Astrocyte (in vitro differentiated cells and primary cell): ENCODE data around the gene SEMA3G. TPM values are rescaled to one million over a fixed set of nuclear protein-coding genes. Genes with fewer than 3 reads are reported as not detected.

Experiments used
- DNase-seq: peaks from one replicate; pipeline ENCODE4 v3.0.0-alpha.2; 2010; ENCODE audit warnings: low read depth
- FAIRE-seq: peaks from 2 replicates; lab custom pipeline; 2011; peaks lifted over from hg19 to GRCh38; lab: Jason Lieb, UNC
- H2AFZ ChIP-seq: 2 replicates; pipeline ENCODE4 v1.6.0; 2012; ENCODE audit warnings: low read depth, low read length, inconsistent platforms
- H3K27ac ChIP-seq: 2 replicates; pipeline ENCODE4 v1.5.1; 2011; ENCODE audit warnings: low read depth, low read length, inconsistent platforms
- H3K27me3 ChIP-seq: 2 replicates; pipeline ENCODE4 v1.6.0; 2011; ENCODE audit warnings: low read length, inconsistent platforms; ENCODE audit not compliant: insufficient read depth
- H3K36me3 ChIP-seq: 2 replicates; pipeline ENCODE4 v1.5.1; 2011; ENCODE audit warnings: low read length, inconsistent platforms; ENCODE audit not compliant: insufficient read depth
- H3K4me1 ChIP-seq: 2 replicates; pipeline ENCODE4 v1.5.1; 2011; ENCODE audit warnings: low read length, inconsistent platforms; ENCODE audit not compliant: insufficient read depth
- H3K4me2 ChIP-seq: 2 replicates; pipeline ENCODE4 v1.6.0; 2012; ENCODE audit warnings: low read length, inconsistent platforms
- H3K4me3 ChIP-seq: 2 replicates; pipeline ENCODE4 v1.5.1; 2011; ENCODE audit warnings: low read depth, mild to moderate bottlenecking, low read length, inconsistent platforms; ENCODE audit not compliant: insufficient read depth
- H3K79me2 ChIP-seq: 2 replicates; pipeline ENCODE4 v1.6.0; 2012; ENCODE audit warnings: mild to moderate bottlenecking, low read length, inconsistent platforms; ENCODE audit not compliant: insufficient read depth
- H3K9ac ChIP-seq: 2 replicates; pipeline ENCODE4 v1.6.0; 2012; ENCODE audit warnings: mild to moderate bottlenecking, low read length, inconsistent platforms
- H3K9me3 ChIP-seq: 2 replicates; pipeline ENCODE4 v1.5.1; 2012; ENCODE audit warnings: low read depth, mild to moderate bottlenecking, low read length, inconsistent platforms; ENCODE audit not compliant: insufficient read depth
- H4K20me1 ChIP-seq: 2 replicates; pipeline ENCODE4 v1.6.0; 2012; ENCODE audit warnings: low read length, inconsistent platforms; ENCODE audit not compliant: insufficient read depth
- H3K27ac Mint-ChIP-seq: one replicate; pipeline ENCODE4 v1.8.0; 2021; ENCODE audit warnings: mild to moderate bottlenecking, mixed read lengths; ENCODE audit not compliant: unreplicated experiment
- H3K27me3 Mint-ChIP-seq: one replicate; pipeline ENCODE4 v1.8.0; 2021; ENCODE audit warnings: low read depth, mixed read lengths; ENCODE audit not compliant: unreplicated experiment
- H3K36me3 Mint-ChIP-seq: one replicate; pipeline ENCODE4 v1.8.0; 2021; ENCODE audit warnings: low read depth, mixed read lengths; ENCODE audit not compliant: unreplicated experiment
- H3K4me1 Mint-ChIP-seq: one replicate; pipeline ENCODE4 v1.8.0; 2021; ENCODE audit warnings: low read depth, mixed read lengths; ENCODE audit not compliant: unreplicated experiment
- H3K4me3 Mint-ChIP-seq: one replicate; pipeline ENCODE4 v1.8.0; 2021; ENCODE audit warnings: mild to moderate bottlenecking, moderate library complexity, mixed read lengths; ENCODE audit not compliant: unreplicated experiment
- H3K9me3 Mint-ChIP-seq: one replicate; pipeline ENCODE4 v1.8.0; 2021; ENCODE audit warnings: mild to moderate bottlenecking, mixed read lengths; ENCODE audit not compliant: unreplicated experiment
- EZH2 ChIP-seq: IDR thresholded peaks from 2 replicates; pipeline ENCODE4 v1.6.1; 2012; ENCODE audit warnings: mild to moderate bottlenecking, low read length, inconsistent platforms; ENCODE audit not compliant: insufficient read depth
- total RNA-seq: library from RNA; stranded (reverse); gene quantifications from 2 replicates; pipeline ENCODE4 v1.2.1, GENCODE V29; 2021
- TF ChIP-seq, protein P1 (sequence below): IDR thresholded peaks from 2 replicates; pipeline ENCODE4 v1.5.1; 2011; ENCODE audit warnings: low read depth, mild to moderate bottlenecking, inconsistent platforms, low read length, moderate library complexity; ENCODE audit not compliant: insufficient read depth

SEMA3G gene
- total RNA-seq, 1 donor from 2014 or later, result 0.09 TPM

DNA sequence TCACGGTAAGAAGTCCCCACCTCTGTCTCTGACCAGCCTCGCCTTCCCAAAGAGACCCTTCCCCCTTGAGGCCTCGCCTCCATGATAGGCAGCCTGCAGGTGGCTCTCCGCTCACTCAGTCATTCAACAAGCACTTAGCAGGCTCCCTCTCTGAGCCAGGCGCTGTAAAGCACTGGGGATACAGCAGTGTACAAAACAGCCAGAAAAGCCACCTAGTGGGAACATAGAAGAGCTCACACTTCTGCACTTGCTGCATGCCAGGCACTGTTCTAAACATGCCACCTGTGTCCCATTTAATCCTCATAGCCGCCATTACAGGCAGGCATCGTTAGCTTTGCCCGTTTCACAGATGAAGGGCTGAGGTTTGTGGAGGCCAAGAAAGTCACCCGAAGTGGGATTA, 56.0 kb downstream of the SEMA3G start:
- Mint-ChIP-seq H3K4me3 (no peak overlapping the region), H3K27me3 (peaks cover 46% of the 10 kb centered on the region), H3K9me3 (peaks cover 2% of the 10 kb centered on the region), H3K4me1 (no peaks in the 10 kb centered on the region), H3K27ac (no peak overlapping the region), H3K36me3 (peaks cover 12% of the 10 kb centered on the region)
- Histone ChIP-seq H3K79me2 (no peaks in the 10 kb centered on the region), H3K27me3 (no peaks in the 10 kb centered on the region), H3K36me3 (no peaks in the 10 kb centered on the region), H3K27ac (no peak overlapping the region), H3K9ac (no peak overlapping the region), H3K9me3 (no peaks in the 10 kb centered on the region), H3K4me3 (no peak overlapping the region), H3K4me2 (no peak overlapping the region), H4K20me1 (no peaks in the 10 kb centered on the region), H2AFZ (no peak overlapping the region), H3K4me1 (no peaks in the 10 kb centered on the region)
- TF ChIP-seq EZH2, result no peak
- TF ChIP-seq, protein P1, sequence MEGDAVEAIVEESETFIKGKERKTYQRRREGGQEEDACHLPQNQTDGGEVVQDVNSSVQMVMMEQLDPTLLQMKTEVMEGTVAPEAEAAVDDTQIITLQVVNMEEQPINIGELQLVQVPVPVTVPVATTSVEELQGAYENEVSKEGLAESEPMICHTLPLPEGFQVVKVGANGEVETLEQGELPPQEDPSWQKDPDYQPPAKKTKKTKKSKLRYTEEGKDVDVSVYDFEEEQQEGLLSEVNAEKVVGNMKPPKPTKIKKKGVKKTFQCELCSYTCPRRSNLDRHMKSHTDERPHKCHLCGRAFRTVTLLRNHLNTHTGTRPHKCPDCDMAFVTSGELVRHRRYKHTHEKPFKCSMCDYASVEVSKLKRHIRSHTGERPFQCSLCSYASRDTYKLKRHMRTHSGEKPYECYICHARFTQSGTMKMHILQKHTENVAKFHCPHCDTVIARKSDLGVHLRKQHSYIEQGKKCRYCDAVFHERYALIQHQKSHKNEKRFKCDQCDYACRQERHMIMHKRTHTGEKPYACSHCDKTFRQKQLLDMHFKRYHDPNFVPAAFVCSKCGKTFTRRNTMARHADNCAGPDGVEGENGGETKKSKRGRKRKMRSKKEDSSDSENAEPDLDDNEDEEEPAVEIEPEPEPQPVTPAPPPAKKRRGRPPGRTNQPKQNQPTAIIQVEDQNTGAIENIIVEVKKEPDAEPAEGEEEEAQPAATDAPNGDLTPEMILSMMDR, result no peak
- FAIRE-seq (no peak), DNase-seq (no peak)

DNA sequence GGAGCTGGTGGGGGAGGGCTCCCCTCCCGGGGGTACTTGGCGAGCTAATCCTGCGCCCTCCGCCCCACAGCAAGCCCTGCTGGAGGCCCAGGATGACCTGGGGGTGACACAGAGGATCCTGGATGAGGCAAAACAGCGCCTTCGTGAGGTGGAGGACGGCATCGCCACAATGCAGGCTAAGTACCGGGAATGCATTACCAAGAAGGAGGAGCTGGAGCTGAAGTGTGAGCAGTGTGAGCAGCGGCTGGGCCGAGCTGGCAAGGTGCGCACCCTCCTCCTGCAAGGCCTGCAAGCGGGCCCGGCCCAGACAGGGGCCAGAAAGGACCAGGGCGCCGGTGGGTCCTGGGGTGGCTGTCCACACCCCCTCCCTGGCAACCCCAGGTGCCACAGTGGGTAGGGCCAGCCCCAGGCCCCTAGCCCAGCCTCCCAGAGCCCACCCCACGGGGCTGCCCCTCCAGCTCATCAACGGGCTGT, 56.5 kb downstream of the SEMA3G start:
- H3K4me2 ChIP-seq, result no peak overlapping the region
- peaks cover 45% of the 10 kb centered on the region for H3K27me3 Mint-ChIP-seq
- no peak overlapping the region for H3K4me3 Mint-ChIP-seq
- H2AFZ ChIP-seq, result no peak overlapping the region
- H3K4me1 ChIP-seq, result no peaks in the 10 kb centered on the region
- H3K36me3 Mint-ChIP-seq, result peaks cover 12% of the 10 kb centered on the region
- DNase-seq (no peak), FAIRE-seq (no peak)
- no peaks in the 10 kb centered on the region for H3K36me3 ChIP-seq
- TF ChIP-seq EZH2, result no peak
- TF ChIP-seq, protein P1, result no peak
- peaks cover 2% of the 10 kb centered on the region for H3K9me3 Mint-ChIP-seq
- no peak overlapping the region for H3K27ac Mint-ChIP-seq
- no peaks in the 10 kb centered on the region for H3K4me1 Mint-ChIP-seq
- H3K79me2 ChIP-seq, result no peaks in the 10 kb centered on the region
- H3K27me3 ChIP-seq, result no peaks in the 10 kb centered on the region
- no peak overlapping the region for H3K9ac ChIP-seq
- H3K27ac ChIP-seq, result no peak overlapping the region
- H3K9me3 ChIP-seq, result no peaks in the 10 kb centered on the region
- H3K4me3 ChIP-seq, result no peak overlapping the region
- no peaks in the 10 kb centered on the region for H4K20me1 ChIP-seq

GRCh38 chr3:52387481-52387880, 57.4 kb downstream of the SEMA3G start:
- Mint-ChIP-seq H3K4me1 (no peaks in the 10 kb centered on the region), H3K9me3 (no peaks in the 10 kb centered on the region), H3K27me3 (peaks cover 38% of the 10 kb centered on the region), H3K4me3 (no peak overlapping the region), H3K27ac (no peak overlapping the region), H3K36me3 (peaks cover 6% of the 10 kb centered on the region)
- DNase-seq, result no peak
- no peak overlapping the region for H2AFZ ChIP-seq
- TF ChIP-seq EZH2, result no peak
- TF ChIP-seq, protein P1, result no peak
- H3K4me3 ChIP-seq, result no peak overlapping the region
- no peaks in the 10 kb centered on the region for H3K4me1 ChIP-seq
- no peak overlapping the region for H3K4me2 ChIP-seq
- no peaks in the 10 kb centered on the region for H3K9me3 ChIP-seq
- no peaks in the 10 kb centered on the region for H3K27me3 ChIP-seq
- H4K20me1 ChIP-seq, result no peaks in the 10 kb centered on the region
- no peak overlapping the region for H3K27ac ChIP-seq
- no peaks in the 10 kb centered on the region for H3K36me3 ChIP-seq
- no peak overlapping the region for H3K9ac ChIP-seq
- H3K79me2 ChIP-seq, result no peaks in the 10 kb centered on the region
- no peak for FAIRE-seq
